H1 (cell line): Measurements from ENCODE around the gene MMP25. TPM values are rescaled to one million over a fixed set of nuclear protein-coding genes. Genes with fewer than 3 reads are reported as not detected.

Experiments used
- ATF2 ChIP-seq: IDR thresholded peaks from 2 replicates; pipeline ENCODE4 v1.6.1; 2012; ENCODE audit warnings: low read length, inconsistent platforms
- ATF3 ChIP-seq: IDR thresholded peaks from 2 replicates; pipeline ENCODE4 v1.6.1; 2011; ENCODE audit warnings: low read depth, mild to moderate bottlenecking, low read length; ENCODE audit not compliant: insufficient read depth
- BCL11A ChIP-seq, 2 experiments: IDR thresholded peaks; one replicate each; pipeline ENCODE4 v1.6.1; 2011; ENCODE audit warnings: low read depth in 2 of 2, low read length in 2 of 2, mild to moderate bottlenecking in 2 of 2
- CEBPB ChIP-seq: IDR thresholded peaks from 2 replicates; pipeline ENCODE4 v1.6.1; 2012; ENCODE audit warnings: low read depth, low read length
- FOSL1 ChIP-seq: IDR thresholded peaks from 2 replicates; pipeline ENCODE4 v1.6.1; 2011; ENCODE audit warnings: mild to moderate bottlenecking, low read depth, low read length, moderate library complexity; ENCODE audit not compliant: insufficient read depth
- GABPA ChIP-seq: IDR thresholded peaks from 2 replicates; pipeline ENCODE4 v1.6.1; 2011; ENCODE audit warnings: mild to moderate bottlenecking, low read length, moderate library complexity, borderline replicate concordance; ENCODE audit not compliant: insufficient read depth
- GTF2F1 ChIP-seq: IDR thresholded peaks from 2 replicates; pipeline ENCODE4 v1.6.1; 2012; ENCODE audit warnings: low read depth, low read length, improper control_type of control experiment, borderline replicate concordance
- HDAC2 ChIP-seq, 2 experiments: fragments of 300-600 bp in 1 of 2; sonication (generic) in 1 of 2; IDR thresholded peaks; 2 replicates each; pipeline ENCODE4 v1.6.1; 2011 to 2012; ENCODE audit warnings: low read depth in 2 of 2, low read length in 2 of 2, mild to moderate bottlenecking in 2 of 2, moderate library complexity in 2 of 2, borderline replicate concordance in 1 of 2, inconsistent platforms in 1 of 2
- HDAC6 ChIP-seq: IDR thresholded peaks from one replicate; pipeline ENCODE4 v1.7.1; 2012; ENCODE audit warnings: low read depth, mild to moderate bottlenecking, inconsistent platforms, low read length, moderate library complexity
- KDM4A ChIP-seq: IDR thresholded peaks from one replicate; pipeline ENCODE4 v1.7.1; 2012; ENCODE audit warnings: low read depth, mild to moderate bottlenecking, moderate library complexity, low read length, inconsistent platforms; ENCODE audit not compliant: severe bottlenecking
- KDM5A ChIP-seq: fragments of 200-600 bp; IDR thresholded peaks from 2 replicates; pipeline ENCODE4 v1.7.1; 2012; ENCODE audit warnings: mild to moderate bottlenecking, low read length, inconsistent platforms, mixed read lengths
- MAX ChIP-seq: IDR thresholded peaks from 2 replicates; pipeline ENCODE4 v1.6.1; 2012; ENCODE audit warnings: inconsistent platforms
- NRF1 ChIP-seq: IDR thresholded peaks from 2 replicates; pipeline ENCODE4 v1.6.1; 2011; ENCODE audit warnings: mild to moderate bottlenecking, low read depth, low read length, improper control_type of control experiment
- RFX5 ChIP-seq: IDR thresholded peaks from 2 replicates; pipeline ENCODE4 v1.6.1; 2011; ENCODE audit warnings: low read depth, low read length, improper control_type of control experiment, borderline replicate concordance
- RXRA ChIP-seq: IDR thresholded peaks from 2 replicates; pipeline ENCODE4 v1.6.1; 2011; ENCODE audit warnings: low read depth, mild to moderate bottlenecking, low read length, moderate library complexity; ENCODE audit not compliant: insufficient read depth
- SIN3A ChIP-seq, 2 experiments: IDR thresholded peaks in 1 of 2; conservative IDR thresholded peaks in 1 of 2; 2 replicates each; pipeline ENCODE4 v1.6.1; 2011 to 2012; ENCODE audit warnings: low read length in 2 of 2, improper control_type of control experiment in 1 of 2, low read depth in 1 of 2, mild to moderate bottlenecking in 1 of 2
- SIRT6 ChIP-seq: IDR thresholded peaks from one replicate; pipeline ENCODE4 v1.7.1; 2012; ENCODE audit warnings: low read length, inconsistent platforms
- SP1 ChIP-seq: IDR thresholded peaks from 2 replicates; pipeline ENCODE4 v1.6.1; 2011; ENCODE audit warnings: low read depth, low read length
- TAF7 ChIP-seq: optimal IDR thresholded peaks from 2 replicates; pipeline ENCODE3; 2011; ENCODE audit warnings: low read depth, mild to moderate bottlenecking, inconsistent platforms, low read length, moderate library complexity, borderline replicate concordance
- TEAD4 ChIP-seq: IDR thresholded peaks from 2 replicates; pipeline ENCODE4 v1.6.1; 2012; ENCODE audit warnings: low read depth, low read length, inconsistent platforms, mixed read lengths
- ZNF274 ChIP-seq: IDR thresholded peaks from 2 replicates; pipeline ENCODE4 v1.7.0; 2012; ENCODE audit warnings: low read length, borderline replicate concordance; ENCODE audit errors: extremely low read depth
- polyA plus RNA-seq, 7 experiments: library from polyadenylated mRNA; depleted of rRNA in 3 of 7; stranded (reverse) in 5 of 7; unstranded in 2 of 7; fragments of >200 nt in 5 of 7; fragments of 200-250 nt in 2 of 7; gene quantifications; 1 replicate in 5 of 7; 2 replicates in 1 of 7; 4 replicates in 1 of 7; pipeline versions ENCODE4 v1.2.1 to v1.2.3, GENCODE V29; 2011 to 2013; ENCODE audit warnings: missing spikeins in 2 of 7, mixed read lengths in 2 of 7
- total RNA-seq: library from RNA; stranded (reverse); fragmentation: NEBNext Ultra II Directional; extraction: Animal tissue kit (Norgen Biotek cat#: 25700); gene quantifications from 2 replicates; pipeline ENCODE4 v1.2.1, GENCODE V29; 2021

Gene MMP25
- total and polyA plus RNA-seq, 2 of the 8 experiments (the other 6 are each of a cell fraction or from before 2014, with no cell fraction given) = 7.7 to 26.7 TPM

GRCh38 chr16:3058139-3059030, 12.0 kb downstream of the MMP25 start (continued):
- no peak for TF ChIP-seq ATF2
- no peak for TF ChIP-seq GTF2F1
- no peak for TF ChIP-seq TAF7
- no peak for TF ChIP-seq FOSL1
- no peak for TF ChIP-seq ZNF274
- no peak; a peak in 1 of 4 replicates for TF ChIP-seq SIN3A (conservative IDR thresholded peaks at IDR 0.05 in 1 of 2, IDR thresholded peaks at IDR 0.05 in 1 of 2; ENCODE audit: low read depth in 1 of 2, low read length in 2 of 2)
- TF ChIP-seq MAX = 0 out of 2 replicates have a peak, but pooled peaks have one; percentile 24
- no peak for TF ChIP-seq HDAC2 (IDR thresholded peaks at IDR 0.05; ENCODE audit: borderline replicate concordance in 1 of 2, low read depth in 2 of 2, low read length in 2 of 2)
- TF ChIP-seq SP1 = no peak
- no peak for TF ChIP-seq TEAD4
- TF ChIP-seq GABPA = 0 out of 2 replicates have a peak, but pooled peaks have one; percentile 6
- no peak for TF ChIP-seq RFX5
- TF ChIP-seq CEBPB = no peak
- TF ChIP-seq NRF1 = no peak
- no peak for TF ChIP-seq KDM5A
- TF ChIP-seq BCL11A (IDR thresholded peaks at IDR 0.05; ENCODE audit: low read depth in 2 of 2, low read length in 2 of 2) = no peak
- no peak for TF ChIP-seq RXRA
- TF ChIP-seq KDM4A = peak; percentile 43
- TF ChIP-seq SIRT6 = no peak
- TF ChIP-seq ATF3 = no peak
- TF ChIP-seq HDAC6 = no peak
